CMK (cell line): ENCODE data around the gene PDK2.

Experiments
- DNase-seq: peaks from one replicate; pipeline ENCODE4 v3.0.0-alpha.2; 2010; ENCODE audit warnings: low read depth

PDK2 gene

GRCh38 chr17:50100921-50101345 lies 5.8 kb downstream of the PDK2 start:
- no peak for DNase-seq

GRCh38 chr17:50101346-50102163 lies 6.4 kb downstream of the PDK2 start:
- DNase-seq, result no peak

GRCh38 chr17:50102164-50102991 lies 7.2 kb downstream of the PDK2 start:
- no peak for DNase-seq

GRCh38 chr17:50103252-50103651 lies 8.1 kb downstream of the PDK2 start:
- no peak for DNase-seq

GRCh38 chr17:50103941-50104340 lies 8.8 kb downstream of the PDK2 start:
- DNase-seq, result no peak

- no peak for DNase-seq
Measured at GRCh38 chr17:50105811-50106210, 10.7 kb downstream of the PDK2 start.

GRCh38 chr17:50106393-50107131 lies 11.4 kb downstream of the PDK2 start:
- no peak for DNase-seq

- no peak for DNase-seq
Measured at GRCh38 chr17:50107790-50108414, 12.8 kb downstream of the PDK2 start.

GRCh38 chr17:50108556-50108955 lies 13.4 kb downstream of the PDK2 start:
- no peak for DNase-seq

- DNase-seq, result no peak
Measured at GRCh38 chr17:50109207-50109606, 14.1 kb downstream of the PDK2 start.

- no peak for DNase-seq
Measured at GRCh38 chr17:50109785-50110184, 14.6 kb downstream of the PDK2 start.

GRCh38 chr17:50110591-50111349 lies 15.6 kb downstream of the PDK2 start:
- DNase-seq, result no peak

- no peak for DNase-seq
Measured at GRCh38 chr17:50111673-50112655, 16.8 kb downstream of the PDK2 start.

GRCh38 chr17:50112694-50113093 lies 17.5 kb downstream of the PDK2 start:
- no peak for DNase-seq

GRCh38 chr17:50113624-50114320 lies 18.6 kb downstream of the PDK2 start:
- DNase-seq, result no peak

GRCh38 chr17:50114401-50114800 lies 19.2 kb downstream of the PDK2 start:
- DNase-seq, result no peak

GRCh38 chr17:50114849-50115357 lies 19.8 kb downstream of the PDK2 start:
- no peak for DNase-seq

- no peak for DNase-seq
Measured at GRCh38 chr17:50115756-50116155, 20.6 kb downstream of the PDK2 start.
